ENCODE data around the gene IMPA2.

Gene IMPA2

DNA sequence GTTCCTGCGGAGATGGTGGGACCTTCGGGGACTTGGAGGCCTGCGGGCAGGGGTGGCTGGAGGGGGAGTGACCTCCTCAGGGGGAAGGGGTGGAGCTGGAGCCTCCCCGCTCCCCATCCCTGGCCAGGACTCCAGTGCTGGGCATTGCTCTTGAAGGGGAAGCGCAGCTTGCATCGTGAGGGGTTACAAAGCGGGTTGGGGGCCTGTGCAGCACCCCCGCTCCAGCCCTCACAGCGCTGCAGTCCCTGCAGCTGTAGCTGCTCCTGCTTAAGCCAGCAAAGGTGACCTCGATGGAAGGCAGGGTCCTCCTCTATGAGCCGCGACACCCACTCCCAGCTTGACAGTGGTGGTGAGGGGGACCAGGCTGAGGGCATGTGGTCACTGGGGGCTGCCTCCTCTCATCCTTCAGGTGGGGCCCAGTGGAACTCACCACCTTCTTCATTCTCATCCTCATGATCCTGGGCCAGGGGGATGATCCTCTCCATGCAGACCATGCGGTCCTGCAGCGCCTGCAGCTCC lies 75.6 kb downstream of the IMPA2 start:
- H3K4me3 ChIP-seq (replicated peaks; ENCODE audit: low read depth, low read length) = no peak overlapping the region
- TF ChIP-seq, protein P1, sequence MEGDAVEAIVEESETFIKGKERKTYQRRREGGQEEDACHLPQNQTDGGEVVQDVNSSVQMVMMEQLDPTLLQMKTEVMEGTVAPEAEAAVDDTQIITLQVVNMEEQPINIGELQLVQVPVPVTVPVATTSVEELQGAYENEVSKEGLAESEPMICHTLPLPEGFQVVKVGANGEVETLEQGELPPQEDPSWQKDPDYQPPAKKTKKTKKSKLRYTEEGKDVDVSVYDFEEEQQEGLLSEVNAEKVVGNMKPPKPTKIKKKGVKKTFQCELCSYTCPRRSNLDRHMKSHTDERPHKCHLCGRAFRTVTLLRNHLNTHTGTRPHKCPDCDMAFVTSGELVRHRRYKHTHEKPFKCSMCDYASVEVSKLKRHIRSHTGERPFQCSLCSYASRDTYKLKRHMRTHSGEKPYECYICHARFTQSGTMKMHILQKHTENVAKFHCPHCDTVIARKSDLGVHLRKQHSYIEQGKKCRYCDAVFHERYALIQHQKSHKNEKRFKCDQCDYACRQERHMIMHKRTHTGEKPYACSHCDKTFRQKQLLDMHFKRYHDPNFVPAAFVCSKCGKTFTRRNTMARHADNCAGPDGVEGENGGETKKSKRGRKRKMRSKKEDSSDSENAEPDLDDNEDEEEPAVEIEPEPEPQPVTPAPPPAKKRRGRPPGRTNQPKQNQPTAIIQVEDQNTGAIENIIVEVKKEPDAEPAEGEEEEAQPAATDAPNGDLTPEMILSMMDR (IDR thresholded peaks at IDR 0.05; ENCODE audit: low read length, missing control alignments) = no peak
- no peak for DNase-seq (ENCODE audit: low read depth)

DNA sequence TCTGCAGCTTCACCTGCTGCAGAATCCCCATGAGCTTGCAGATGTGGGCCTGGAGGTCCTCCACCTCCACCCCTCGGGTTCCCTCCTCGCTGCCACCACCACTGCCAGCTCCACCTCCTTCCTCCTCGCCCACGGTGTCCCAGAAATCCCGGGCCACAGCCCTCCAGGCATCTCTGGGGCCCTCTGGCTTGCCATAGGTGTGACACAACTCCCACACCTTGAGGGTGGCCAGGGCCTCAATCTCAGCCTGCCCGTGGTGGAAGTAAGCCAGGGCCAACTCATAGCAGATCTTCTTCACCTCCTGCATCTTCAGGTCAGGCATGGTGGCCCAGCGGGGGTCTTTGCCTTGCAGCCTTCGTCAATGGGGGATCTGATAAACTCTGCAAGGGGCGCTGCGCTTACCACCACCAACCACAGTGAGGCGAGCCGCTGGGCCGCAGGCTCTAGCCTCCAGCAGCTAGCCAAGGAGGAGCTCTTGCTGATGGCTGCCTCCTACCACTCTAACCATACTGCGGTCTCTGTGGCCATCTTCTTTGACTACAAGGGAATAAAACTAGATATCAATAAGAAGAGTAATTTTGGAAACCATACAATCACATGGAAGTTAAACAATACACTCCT lies 76.2 kb downstream of the IMPA2 start:
- TF ChIP-seq, protein P1 (IDR thresholded peaks at IDR 0.05; ENCODE audit: low read length, missing control alignments) = no peak
- no peak for DNase-seq (ENCODE audit: low read depth)
- no peak overlapping the region for H3K4me3 ChIP-seq (replicated peaks; ENCODE audit: low read depth, low read length)

DNA sequence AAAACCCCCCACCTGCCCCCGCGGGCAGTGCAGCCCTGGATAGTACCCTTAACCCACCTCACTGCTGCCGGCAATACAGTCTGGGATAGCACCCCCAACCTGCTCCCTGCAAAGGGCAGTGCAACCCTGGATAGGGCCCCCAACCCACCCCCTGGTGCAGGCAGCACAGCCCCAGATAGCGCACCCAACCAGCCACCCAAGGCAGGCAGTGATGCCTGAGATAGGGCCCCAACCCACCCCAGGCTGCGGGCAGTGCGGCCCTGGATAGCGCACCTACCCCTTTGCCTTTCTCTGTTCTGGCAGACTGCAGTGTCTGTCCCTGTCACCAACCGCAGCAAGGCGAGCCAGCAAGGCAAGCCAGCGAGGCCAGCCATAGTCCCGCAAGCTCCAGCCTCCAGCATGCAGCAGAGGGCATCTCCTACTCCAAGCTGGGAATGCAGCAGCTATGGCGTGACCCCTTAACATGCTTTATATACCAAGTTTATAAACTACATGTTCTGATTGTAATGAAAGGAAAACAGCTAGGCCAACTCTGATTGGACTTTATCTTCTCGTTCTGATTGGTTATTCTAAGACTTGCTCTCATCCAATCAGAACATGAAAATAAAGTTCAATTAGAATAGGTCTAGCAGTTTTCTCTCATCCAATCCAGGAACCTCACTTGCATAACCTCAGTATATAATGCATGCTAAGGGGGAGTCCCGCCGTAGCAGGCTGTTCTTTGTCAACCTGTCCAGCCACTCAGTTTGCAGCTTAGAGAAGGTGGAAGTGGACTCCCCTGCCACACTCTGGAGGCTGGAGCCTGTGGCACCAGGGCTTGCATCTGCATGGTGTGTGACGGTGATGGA lies 78.3 kb downstream of the IMPA2 start:
- no peak for DNase-seq (ENCODE audit: low read depth)
- TF ChIP-seq, protein P1 (IDR thresholded peaks at IDR 0.05; ENCODE audit: low read length, missing control alignments) = no peak

DNA sequence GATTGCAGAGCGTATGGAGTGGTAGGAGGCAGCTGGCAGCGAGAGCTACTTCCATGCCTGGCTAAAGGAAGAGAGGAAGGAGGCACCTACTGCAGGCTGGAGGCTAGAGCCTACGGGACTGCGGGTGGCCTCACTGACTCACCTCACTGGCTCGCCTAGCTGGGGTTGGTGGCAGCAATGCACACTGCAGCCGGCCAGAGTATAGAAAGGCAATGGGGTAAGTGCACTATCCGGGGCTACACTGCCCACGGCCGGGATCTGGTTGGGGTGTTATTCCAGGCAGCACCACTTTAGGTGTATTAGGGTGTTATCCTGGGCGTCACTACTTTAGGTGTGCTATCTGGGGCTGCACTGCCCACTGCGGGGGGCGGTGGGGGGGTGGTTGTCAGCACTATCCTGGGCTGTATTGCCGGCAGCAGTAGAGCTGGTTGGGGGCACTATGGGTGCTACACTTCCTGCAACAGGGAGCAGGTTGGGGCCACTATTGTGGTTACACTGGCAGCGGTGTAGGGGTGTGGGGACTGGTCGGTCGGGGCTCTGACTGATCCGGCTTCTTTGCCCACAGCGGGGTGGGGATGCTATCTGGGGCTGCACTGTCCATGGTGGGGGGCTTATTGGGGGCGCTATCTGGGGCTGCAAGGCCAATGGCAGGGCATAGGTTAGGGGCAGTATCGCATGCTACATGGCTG lies 79.0 kb downstream of the IMPA2 start:
- TF ChIP-seq, protein P1 (IDR thresholded peaks at IDR 0.05; ENCODE audit: low read length, missing control alignments) = no peak
- no peak overlapping the region for H3K4me3 ChIP-seq (replicated peaks; ENCODE audit: low read depth, low read length)
- no peak for DNase-seq (ENCODE audit: low read depth)

More for the DNA sequence above, 78.3 kb downstream of the IMPA2 start:
- no peak overlapping the region for H3K4me3 ChIP-seq (replicated peaks; ENCODE audit: low read depth, low read length)

DNA sequence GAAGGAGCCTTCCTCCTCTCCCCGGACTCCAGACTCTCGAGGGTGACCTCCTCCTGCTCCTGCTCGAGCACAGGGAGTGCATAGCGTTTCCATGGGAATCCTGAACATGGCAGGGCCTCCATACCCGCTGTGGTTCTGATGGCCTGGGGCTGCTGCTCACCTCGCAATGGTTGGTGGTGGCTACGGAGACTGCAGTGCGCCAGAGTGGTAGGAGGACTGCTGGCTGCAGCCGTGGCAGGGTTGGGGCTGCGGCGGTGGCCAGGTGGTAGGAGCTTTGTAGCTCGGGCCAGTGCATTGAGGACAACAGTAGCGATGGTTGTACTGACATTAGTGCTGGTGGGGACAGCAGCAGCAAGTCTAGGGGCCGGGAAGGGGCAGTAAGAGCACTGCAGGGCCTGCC lies 80.4 kb downstream of the IMPA2 start:
- no peak for DNase-seq (ENCODE audit: low read depth)
- TF ChIP-seq, protein P1 (IDR thresholded peaks at IDR 0.05; ENCODE audit: low read length, missing control alignments) = no peak
- no peak overlapping the region for H3K4me3 ChIP-seq (replicated peaks; ENCODE audit: low read depth, low read length)

DNA sequence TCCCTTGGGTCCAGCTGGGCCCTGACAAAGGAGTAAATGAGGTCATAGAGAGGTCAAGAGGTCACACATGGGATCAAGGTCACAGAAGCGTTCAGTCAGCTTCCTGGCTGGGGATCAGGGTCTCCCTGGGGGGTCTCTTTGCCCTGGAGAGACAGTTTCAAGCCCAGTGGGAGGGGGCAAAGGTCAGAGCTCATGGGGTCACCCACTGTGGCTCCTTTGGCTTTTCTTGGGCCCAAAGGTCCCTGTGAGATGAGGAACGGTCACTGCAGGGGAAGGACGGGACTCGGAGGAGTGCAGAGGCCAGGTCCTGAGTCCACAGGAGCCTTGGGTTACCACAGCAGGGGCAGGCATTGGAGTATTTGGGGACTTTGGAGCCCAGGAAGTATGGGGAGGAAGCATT lies 81.7 kb downstream of the IMPA2 start:
- TF ChIP-seq, protein P1 (IDR thresholded peaks at IDR 0.05; ENCODE audit: low read length, missing control alignments) = no peak
- DNase-seq (ENCODE audit: low read depth) = no peak
- H3K4me3 ChIP-seq (replicated peaks; ENCODE audit: low read depth, low read length) = no peak overlapping the region
